A204.1 (cell line): ENCODE data around the gene ZC3HAV1.
"Not testable (repeated sequence)": the region's sequence is repeated elsewhere in the genome, so short reads cannot be mapped to it uniquely, and the experiment has no call there.

Source experiments
- FAIRE-seq: peaks from 2 replicates; lab custom pipeline; 2012; peaks lifted over from hg19 to GRCh38; lab: Jason Lieb, UNC

Gene ZC3HAV1

DNA sequence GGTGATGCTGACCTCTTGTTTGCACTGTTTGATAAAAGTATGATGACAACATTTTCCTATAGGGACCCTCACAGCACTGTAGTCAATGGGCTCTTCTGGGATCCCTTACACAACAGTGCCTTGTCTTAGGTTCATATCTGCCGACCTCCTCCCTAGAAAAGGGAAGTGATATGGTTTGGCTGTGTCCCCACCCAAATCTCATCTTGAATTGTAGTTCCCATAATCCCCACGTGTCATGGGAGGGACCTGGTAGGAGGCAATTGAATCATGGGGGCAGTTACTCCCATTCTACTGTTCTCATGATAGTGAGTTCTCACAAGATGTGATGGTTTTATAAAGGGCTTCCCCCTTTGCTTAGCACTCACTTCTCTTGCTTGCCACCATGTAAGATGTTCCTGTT, 23.1 kb downstream of the ZC3HAV1 start:
- no peak for FAIRE-seq

DNA sequence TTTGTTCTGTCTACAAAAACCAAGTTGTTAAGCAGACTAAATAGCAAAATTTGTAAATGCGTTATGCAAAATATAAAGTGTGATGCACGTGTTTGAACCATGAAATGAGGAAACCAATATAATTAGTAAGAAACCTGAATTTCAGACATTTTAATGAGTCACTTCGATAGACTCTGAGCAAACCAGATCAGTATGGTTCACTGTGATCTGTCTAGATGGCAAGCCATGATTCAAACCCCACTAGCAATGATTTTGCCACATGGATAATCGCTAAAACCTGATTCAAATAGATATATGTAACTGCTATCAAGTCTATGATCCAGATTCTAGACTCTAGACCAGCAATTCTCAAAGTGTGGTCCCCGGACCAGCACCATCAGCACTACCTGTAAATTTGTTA, 24.8 kb downstream of the ZC3HAV1 start:
- FAIRE-seq, result no peak

DNA sequence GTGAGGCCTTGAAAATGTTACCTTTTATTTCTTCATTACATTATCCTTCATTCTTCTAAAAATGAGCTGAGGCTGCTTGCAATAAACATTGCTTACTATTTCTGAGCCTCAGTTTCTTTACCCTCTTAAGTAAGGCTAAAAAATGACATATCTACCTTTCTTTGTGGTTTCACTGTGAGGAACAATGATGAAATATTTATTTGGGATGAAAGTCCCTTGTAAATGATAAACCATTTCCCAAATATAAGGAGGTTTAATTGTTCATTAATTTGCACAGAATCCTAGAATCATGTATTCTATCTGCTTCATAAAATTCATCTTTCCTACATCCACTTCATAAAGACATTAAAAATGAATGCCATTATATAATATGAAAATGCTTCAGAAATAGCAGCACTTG, 27.9 kb downstream of the ZC3HAV1 start:
- no peak for FAIRE-seq

DNA sequence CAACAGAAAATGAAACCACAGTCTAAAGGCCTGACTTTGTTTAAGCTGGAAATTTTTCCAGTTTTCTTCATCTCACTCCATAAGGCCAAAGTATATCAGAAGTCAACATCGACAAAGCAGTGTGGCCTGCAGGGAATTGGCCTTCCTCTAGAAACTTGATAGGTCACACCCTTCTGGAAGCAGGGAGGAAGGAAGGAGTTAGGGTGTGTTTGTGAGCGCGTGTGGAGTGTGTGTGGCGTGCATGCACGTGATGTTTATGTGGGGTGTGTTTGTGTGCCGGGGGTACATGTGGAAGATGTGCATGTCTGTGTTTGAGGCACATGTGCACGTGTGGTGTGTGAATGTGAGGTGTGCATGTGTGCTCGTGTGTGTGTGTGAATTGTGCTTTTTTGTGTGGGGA, 28.6 kb downstream of the ZC3HAV1 start:
- FAIRE-seq, result no peak

DNA sequence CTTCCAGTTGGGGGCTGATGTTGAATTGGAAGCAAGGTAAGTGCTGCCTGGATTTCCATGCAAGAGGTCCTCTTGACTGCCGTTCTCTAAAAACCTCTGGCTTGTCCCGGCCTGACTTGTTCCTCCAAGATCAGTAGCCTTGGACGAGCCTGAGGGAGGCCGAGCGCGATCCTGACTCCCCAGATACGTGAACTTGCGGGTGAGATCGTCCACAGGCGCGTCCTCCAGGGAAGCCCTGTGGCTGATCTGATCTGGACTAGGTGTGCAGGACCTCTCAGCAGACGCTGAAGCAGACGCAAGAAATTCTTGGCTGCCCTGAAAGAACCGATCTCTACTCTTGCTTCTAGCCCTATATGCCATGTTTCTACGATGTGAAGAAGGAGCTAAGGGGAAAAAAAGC, 29.7 kb downstream of the ZC3HAV1 start:
- no peak for FAIRE-seq

DNA sequence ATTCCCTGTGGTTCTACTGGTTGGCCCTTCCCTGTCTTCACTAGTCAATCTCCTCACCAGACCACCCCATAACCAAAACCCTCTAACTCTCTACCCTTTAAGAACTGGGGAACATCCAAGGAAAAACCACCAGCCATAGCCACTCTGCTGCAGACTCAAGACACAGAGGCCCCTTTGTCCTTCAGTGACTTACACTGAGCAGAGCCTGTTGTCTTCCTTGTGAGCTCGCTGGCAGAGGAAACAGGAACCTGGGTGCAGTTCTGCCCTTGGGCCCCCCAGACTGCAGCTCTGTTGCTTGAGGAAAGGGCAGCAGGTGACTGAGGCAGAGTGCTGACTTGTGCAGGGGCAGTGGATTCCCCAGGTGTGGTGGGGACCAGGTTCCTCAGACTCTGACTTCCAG, 30.6 kb downstream of the ZC3HAV1 start:
- FAIRE-seq, result no peak

DNA sequence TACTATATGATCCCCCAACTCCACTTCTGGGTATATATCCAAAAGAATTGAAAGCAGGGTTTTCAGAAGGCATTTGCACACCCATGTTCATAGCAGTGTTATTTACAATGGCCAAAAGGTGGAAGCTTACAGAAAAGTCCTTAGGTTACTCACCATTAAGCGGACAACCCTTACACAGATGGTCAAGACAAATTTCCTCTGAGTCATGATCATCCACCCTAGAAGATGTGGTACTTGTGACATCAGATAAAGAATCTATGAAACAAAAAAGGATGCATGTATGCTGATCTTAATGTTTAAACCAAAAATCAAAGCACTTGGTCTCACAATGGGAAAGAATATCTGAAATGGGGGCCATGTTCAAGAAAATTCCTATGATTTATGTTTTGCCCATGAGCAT, 31.1 kb downstream of the ZC3HAV1 start:
- FAIRE-seq, result no peak

DNA sequence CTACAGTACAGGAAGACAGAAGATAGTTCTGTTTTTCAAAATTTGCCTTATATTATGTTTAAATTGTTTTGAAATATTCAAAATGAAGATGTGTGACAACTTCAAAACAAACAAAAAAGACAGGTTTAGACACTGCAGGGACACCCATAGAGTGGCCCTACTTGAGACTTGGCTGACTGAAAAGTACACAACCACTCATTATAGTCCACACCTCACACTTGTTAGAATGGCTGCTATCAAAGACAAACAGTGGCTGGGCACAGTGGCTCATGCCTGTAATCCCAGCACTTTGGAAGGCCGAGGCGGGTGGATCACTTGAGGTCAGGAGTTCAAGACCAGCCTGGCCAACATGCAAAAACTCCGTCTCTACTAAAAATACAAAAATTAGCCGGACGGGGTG, 31.8 kb downstream of the ZC3HAV1 start:
- not testable (repeated sequence) for FAIRE-seq

DNA sequence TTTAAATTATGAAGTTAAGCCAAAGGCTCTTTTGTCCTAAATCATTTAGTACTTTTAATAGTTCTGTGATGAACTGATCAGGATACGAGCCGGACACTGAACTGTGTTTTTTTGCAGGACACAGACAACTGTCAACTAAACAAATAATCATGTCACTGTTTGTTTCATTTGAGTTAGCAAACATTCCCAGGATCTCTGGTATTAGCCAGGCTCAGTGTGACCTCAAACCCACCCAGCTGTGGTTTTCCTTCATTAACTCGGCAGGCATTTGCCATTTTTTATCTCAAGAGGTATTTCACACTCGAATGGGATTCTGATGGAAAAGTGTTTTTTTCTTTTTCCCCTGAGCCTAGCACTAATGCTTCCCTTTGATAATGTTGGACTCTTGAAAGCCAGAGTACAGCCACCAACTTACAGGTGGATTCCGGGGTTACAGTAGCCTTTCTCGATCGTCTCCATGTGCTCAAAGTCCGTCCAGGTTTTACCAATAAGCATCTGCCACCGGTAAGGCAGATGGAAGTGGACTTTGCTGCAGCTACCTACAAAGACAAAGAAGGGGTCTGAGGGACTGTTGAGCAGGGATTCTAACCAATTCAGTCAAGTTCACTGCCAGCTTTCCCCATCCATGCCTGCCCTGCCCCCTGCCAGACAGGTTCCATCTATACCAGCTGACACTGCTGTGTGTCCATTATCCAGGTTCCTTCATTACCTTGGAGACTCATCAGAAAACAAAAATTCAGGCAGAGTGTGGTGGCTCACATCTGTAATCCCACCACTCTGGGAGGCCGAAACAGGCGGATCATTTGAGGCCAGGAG, 33.4 kb downstream of the ZC3HAV1 start:
- FAIRE-seq, result no peak

DNA sequence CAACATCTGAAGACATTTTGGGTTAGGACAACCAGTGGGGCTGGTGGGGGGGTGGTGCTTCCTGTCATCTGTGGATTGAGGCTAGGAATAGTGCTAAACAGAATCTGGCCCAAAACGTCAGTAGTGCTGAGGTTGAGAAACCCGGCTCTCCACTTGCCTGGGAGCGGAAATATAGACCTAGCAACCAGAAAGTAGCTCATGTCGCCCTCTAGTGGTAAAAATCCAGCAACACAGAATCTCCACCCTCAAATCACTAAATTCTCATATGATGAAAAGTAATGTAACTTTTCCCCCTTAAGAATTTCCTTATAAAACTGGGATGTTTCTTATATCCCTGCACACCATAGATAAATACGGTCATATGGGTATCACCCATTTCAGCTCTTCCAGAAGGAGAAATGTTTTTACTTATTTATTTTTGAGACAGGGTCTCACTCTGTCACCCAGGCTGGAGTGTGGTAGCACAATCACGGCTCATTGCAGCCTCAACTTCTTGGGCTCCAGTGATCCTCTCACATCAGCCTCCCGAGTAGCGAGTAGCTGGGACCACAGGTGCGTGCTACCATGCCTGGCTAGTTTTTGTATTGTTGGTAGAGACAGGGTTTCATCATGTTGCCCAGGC, 34.4 kb downstream of the ZC3HAV1 start:
- peak; percentile 95 for FAIRE-seq

DNA sequence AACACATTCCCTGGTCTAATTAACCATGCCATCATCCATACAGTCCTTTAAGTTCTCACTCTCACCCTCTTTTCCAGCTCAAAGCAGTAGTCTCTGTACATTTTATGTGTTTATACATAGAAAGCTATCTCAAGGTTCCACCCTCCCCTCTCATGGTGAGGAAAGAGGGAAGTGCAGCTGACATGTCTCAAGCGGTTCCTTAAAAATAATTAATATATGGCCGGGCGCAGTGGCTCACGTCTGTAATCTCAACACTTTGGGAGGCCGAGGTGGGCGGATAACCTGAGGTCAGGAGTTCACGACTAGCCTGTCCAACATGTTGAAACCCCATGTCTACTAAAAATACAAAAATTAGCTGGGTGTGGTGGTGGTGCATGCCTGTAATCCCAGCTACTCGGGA, 36.7 kb downstream of the ZC3HAV1 start:
- FAIRE-seq, result no peak

DNA sequence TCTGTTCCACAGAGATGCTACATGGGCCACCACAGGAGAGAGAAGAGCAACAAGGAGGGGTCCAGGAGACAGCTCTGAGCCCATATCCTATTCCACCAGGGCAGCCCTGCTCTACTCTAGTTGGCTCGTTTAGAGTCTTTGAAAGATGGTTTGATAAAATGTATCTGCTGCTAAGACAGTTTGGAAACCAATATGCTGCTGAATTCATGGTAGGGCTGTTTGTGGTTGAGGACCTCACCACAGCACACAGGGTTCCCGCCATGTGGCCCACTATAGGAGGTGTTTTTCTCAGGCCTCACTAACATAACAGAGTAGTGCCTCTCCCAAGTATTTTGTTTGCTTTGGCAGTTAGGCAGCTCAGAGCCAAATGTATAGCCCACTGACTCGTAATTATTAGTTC, 37.8 kb downstream of the ZC3HAV1 start:
- FAIRE-seq, result no peak

DNA sequence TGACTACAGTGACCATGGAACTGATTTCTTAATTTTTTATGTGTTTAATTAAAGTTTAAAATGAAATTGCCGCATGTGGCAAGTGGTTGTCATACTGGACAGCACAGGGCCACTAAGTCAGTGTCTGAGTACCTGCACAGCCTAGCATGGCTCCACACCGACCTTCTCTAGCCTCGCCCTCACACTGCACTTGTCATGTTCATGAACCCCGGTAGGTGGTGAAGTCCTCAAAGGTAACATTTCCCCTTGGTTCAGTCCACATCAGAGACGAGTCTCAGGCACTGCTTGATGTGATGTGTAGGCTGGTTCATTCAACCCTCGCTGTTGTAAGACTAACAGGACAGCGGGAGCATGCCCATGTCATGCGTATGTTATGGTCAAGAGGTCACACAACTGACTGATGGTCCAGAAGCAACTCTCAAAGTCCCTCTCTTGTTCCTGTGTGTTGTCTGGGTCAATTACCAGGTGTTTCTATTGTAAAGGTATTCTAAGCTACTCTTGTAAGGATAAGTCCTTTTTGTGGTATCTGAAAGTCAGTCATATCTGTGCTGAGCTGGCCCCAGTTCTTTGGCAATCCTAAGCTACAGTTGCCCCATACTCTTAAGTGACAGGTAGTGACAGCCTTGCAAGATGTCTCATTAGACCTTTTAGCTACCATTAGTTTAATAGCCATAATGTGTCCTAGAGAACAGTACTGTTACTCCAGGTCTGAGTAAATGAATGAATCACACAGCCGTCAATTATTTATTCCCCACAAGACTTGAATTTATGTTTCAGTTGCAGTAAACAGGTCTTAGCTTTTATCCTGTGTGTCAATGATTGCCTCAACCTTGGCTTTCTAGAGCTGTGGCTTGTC, 40.7 kb downstream of the ZC3HAV1 start:
- no peak for FAIRE-seq

DNA sequence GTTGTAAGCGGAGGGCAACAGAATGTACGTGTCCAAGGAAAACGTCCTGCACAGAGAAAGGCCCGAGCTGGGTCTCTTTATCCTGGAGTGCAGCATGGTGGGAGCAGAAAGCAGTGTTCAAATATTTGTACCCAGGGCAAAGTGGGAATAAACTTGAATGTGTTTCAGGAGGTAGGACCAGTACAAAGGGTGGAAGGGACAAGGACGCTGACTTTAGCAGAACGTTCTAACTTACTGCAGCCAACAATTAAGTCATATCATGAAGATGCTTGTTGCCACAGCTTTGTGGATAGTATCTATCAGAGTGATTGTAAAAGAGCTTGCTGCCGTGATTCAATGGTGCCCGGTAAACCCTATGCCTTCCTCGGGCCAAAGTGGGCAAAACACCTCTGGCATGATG, 43.2 kb downstream of the ZC3HAV1 start:
- no peak for FAIRE-seq

DNA sequence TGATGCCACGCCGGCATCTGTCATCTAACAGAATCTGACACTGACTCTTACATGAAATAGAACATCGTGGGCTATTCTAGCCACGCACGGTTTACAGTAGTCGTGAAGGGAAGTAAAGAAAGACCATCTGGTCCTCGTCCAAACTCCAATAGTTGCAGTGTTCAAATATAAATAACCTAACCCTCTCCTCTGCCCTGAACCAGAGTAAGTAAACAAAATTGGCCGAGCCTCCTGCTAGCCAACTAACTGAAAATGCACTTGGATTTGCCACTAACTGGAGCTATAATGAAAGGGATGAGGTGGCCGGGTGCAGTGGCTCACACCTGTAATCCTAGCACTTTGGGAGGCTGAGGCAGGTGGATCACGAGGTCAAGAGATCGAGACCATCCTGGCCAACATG, 44.2 kb downstream of the ZC3HAV1 start:
- no peak for FAIRE-seq

DNA sequence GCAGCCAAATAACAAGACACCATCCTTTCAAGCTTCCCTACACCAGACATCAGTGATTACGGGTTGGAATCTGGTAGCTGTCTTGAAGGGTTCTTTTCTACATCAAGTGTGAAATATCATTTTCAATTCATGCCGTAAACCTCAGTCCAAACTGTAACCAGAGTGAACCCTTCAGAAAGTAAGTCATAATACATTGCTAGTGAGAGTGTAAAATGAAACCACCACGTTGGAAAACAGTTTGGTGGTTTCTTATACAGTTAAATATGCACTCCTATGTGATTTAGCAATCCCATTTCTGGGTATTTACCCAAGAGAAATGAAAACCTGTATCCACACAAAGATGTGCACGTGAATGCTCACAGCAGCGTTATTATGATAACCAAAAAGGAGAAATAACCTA, 48.1 kb downstream of the ZC3HAV1 start:
- no peak for FAIRE-seq

DNA sequence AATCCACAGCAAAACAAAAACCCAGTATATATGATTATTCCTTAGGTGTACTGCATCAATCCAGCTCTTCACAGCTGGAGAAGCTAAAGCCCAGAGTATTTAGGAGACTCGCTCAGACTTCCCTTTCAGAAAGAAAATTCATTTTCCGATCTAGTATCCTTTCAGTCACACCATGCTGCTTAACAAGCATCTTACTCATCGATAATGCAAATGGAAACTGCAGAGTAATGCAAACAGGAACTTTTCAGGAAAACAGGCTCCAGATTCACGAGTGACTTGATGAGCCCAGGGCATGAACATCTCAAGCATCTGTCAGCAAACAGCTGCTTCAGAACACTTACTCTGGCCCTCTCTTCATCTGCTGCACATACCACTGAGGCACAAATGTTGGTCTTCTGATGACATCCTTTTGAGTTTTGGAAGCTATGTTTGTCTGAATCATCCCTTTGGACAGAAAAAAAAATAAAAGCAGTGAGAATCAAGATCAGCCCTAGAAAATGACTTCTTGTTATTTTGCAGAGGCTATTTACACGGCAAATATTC, 48.8 kb downstream of the ZC3HAV1 start:
- FAIRE-seq, result no peak

DNA sequence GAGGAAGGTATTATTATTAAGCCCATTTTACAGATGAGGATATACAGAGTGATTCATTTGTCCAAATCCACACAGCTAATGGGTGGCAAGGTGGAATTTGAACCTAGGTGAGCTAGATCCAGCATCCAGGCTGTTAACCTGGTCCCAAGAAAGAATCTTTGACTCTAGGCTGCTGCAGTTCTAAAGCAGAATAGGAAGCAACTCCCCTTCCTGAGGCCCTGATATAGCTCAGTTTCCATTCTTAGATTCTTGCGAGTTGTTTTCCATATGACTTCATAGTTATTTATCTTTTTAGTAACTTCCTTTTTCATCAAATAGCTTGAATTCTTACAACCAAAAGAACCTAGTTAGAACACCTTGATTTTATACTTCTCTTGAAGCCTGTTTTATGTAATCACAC, 49.6 kb downstream of the ZC3HAV1 start:
- FAIRE-seq, result no peak

DNA sequence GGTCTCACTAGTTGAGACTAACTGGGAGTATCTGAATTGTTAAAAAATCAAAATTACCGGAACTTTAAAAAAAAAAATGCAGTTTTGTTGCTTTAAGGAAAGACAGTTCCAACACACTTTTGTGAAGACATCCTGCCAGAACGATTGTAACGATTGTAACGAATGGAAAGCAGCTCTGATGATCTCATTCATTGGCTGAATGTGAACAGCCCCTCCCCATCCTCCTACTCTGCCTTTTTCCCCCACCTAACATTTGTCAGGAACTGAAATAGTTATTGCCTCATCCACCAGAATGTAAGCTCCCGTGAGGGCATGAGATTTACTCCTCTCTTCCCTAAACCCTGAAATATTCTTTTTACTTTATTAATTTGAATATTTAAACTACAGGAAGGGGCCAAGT, 50.6 kb downstream of the ZC3HAV1 start:
- no peak for FAIRE-seq

DNA sequence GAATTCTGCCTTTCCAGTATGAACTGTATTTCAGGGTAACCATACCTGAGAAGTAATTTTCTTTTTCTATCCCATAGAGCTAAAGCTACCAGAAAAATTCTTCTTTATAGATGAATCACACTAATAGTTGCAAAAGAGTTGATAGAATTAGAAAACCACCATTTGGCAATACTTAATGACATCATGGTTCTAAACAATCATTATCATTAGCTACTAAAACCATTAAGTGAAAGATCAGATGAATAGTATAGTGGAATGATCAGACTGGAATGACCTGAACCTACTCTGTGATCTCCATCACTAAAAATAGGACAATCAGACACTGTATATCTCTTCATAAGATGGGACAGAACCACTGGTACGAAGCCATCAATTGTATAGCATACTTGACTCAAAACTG, 53.8 kb downstream of the ZC3HAV1 start:
- FAIRE-seq, result no peak

DNA sequence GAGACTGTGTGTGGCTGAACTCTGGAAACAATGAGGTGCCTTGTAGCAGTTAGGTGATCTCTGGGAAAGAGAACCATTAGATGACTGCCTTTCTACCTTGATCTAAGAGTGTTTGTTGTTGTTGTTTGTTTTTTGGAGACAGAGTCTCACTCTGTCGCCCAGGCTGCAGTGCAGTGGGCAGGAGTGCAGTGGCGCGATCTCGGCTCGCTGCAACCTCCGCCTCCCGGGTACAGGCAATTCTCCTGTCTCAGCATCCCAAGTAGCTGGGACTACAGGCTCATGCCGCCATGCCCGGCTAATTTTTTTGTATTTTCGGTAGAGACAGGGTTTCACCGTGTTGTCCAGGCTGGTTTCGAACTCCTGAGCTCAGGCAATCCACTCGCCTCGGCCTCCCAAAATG, 54.9 kb downstream of the ZC3HAV1 start:
- not testable (repeated sequence) for FAIRE-seq

DNA sequence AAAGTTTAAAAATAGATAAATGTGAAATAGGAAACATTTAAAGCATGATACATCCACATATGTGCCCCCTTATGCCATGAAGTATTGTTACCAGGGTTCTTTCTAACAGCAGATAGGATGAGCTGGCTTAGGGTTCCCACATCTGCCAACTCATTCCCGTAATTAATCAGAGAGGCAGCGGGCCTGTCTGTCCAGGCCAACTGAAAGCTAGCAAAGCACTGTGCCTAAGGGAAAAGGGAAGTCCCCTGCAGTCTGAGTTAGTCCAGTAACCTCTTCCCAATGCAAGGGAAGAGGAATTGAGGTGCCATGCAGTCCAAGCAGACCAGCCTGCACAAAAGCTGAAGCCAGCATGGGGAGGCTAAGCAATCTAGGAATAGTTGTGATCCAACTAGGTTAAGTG, 55.4 kb downstream of the ZC3HAV1 start:
- no peak for FAIRE-seq

DNA sequence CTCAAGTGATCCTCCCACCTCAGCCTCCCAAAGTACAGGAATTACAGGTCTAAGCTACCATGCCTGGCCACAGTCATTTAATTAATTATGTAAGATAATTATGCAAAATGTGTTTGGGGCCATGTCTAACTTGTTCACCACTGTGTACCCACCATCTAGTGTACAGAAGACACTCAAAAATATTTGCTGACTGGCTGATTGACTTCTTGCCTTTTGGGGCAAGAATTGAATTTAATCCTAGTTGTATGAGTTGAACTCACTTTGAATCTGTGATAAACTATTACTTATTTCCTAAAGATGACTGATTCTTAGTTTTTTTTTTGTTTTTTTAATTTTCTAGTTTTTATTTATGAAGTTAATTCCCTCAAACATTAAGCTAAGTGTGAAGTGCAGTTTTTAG, 57.9 kb downstream of the ZC3HAV1 start:
- FAIRE-seq, result peak; percentile 21
